GM21360 (cell line): ENCODE measurements around the gene LSM5.

Experiments
- ATAC-seq: cut with Tn5 transposase; IDR thresholded peaks from one replicate; pipeline ENCODE4 v1.9.1; 2021; ENCODE audit warnings: mild to moderate bottlenecking, moderate library complexity; ENCODE audit not compliant: unreplicated experiment

The LSM5 gene

DNA sequence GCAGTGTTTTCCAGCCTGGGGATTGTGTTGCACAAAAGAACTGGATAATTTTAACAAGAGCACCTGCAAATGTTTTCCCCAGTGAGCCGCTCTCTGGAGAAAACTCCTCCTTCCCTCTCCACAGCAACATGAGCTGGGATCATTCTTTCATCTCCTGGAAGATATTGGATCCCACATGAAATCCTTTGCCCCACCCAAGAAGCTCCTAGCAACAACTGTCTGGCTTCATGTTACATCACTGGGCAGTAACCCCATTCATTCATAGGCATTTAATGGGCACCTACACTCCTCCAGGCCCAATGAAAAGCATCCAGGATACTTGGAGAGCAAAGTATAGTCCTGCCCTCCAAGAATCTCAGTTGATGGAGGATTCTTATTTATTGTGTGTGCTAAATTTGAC, 27.2 kb downstream of the LSM5 start:
- no peak for ATAC-seq

DNA sequence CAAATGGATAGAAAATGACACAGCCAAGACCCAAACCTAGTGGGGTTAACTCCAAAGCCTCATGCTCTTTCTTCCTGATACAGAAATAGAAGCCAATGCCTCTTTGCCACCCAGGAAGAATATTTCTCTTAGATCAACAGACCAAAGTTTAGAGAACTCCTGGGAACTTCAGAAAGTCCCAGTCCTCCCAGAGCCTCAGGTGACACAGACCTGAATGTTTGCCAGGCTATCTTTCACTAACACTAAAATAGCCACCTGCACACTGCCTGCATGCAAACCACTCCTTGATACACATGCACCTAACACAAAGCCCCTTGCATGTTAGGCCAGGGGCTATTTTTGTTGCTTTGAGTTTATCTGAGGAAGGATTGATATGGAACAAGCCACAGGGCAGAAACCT, 27.7 kb downstream of the LSM5 start:
- ATAC-seq, result no peak

DNA sequence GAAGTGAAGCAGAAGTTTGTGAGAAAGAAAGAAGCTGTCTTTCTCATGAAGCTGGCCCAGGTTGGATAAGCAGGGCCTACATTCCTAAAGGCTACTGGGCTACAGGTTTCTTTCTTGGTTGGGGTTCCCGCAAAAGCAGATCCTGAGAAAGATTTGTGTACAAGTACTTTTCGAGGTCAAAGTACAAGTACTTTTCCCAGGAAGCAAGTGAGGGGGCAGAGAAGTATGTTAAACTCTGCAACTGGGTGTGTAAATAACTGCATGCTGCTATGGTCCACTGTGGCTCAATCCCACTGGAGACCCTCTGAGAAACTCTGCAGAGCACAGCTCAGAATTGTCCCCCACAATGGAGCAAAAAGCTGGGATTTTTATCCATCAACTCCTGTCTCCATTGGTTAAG, 28.7 kb downstream of the LSM5 start:
- ATAC-seq, result no peak

DNA sequence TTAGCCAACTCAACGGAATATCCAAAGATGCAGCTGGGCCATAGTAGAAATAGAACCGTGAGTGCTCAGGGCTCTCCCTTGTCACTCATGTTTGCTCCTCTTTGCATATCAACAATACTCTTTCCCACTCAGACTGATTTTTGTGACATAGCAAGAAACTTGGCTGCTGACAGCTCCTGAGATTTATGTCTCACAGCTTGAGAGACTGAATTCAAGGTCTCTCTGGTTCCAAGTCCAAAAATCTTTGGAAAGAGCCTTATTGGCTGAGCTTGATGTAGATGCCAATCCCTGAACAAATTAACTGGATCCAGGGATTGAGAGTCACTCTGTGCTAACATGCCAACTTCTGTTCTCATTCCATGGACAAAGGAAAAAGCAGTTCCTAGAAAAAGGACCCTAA, 30.4 kb downstream of the LSM5 start:
- no peak for ATAC-seq

DNA sequence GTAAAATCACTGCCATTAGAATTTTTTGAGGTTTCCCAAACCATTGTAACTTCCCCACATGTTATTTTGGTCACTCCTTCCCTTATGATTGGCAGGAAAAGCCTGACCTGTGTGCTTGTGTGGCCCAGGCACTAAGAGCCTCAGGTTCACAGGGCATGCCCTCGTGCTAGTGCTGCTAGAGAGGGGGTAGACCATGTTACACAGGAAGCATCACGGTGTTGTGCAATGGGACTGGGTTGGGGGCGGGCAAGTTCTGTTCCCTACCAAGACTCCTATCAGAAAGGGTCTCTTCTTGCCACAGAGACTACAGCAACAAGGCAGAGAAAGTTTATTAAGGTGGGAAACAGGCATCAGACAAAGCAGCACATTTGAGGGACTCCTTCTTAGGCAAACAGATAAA, 32.2 kb downstream of the LSM5 start:
- no peak for ATAC-seq

DNA sequence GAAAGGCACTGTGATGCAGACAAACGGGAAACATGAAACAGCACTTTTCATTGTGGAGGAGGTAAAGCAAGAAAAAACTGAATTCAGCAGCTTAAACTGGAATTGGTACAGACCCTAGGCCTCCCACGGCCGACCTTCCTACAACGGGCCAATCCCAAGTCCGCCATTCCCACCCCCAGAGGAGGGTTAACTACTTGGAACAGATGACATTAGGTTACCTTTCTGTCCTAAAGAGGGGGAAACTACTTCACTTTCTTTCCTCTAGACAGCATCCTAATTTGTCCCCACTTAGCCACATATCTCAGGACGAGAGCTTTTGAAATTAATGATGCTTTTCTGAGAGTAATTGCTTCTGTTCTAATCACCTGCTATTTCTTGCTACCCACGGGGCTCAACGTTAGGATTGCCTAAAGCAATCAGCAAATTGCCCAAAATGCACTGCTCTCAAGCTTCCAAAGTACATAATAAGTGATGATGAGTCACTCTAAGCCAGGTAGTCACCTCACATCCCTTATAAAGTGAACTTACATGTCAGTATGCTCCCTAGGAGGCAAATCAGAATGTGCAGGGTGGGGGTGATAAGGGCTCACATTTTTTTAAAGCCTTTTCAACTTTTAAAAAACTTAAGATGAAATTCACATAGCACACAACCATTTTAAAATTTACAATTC, 36.7 kb downstream of the LSM5 start:
- no peak for ATAC-seq

DNA sequence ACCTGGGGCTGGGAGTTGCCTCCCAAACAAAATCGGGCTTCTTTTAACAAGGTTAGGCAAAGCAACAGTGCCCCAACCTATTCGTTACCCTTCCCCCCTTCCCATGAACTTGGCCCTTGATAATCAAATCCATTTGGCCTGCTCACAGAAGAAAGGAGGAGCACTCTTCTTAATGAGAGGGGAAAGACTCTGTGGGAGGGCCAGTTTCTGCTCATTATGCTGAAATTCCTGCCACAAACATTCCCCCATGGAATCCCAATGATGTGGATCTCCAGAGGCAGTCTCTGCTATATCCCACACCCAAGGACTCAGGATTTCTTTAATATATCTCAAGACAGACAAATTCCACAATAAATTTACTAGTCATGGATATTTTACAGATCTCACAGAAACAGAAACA, 43.0 kb downstream of the LSM5 start:
- no peak for ATAC-seq

DNA sequence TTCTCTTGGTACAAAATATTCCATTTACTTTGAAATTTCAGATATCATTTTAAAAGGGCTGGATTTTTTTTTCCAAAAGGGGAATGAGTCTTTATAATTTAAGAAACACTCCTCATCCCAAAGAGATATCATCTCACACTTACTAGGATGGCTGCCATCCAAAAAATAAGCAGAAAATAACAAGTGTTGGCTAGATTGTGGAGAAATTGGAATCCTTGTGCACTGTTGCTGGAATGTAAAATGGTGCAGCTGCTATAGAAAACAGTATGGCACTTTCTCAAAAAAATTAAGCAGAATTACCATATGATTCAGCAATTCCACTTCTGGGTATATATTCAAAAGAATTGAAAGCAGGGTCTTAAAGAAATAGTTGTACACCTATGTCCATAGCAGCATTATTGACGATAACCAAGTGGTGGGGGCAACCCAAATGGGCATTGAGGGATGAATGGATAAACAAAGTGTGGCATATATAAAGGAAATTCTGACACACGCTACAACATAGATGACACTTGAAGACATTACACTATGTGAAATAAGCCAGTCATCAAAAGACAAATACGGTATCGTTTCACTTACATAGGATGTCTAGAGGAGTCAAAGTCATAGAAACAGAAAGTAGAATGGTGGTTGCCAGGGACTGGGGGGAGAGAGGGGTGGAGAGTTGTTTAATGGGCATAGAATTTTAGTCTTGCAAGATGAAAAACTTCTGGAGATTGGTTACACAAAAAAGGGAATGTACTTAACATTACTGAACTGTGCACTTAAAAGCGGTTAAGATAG, 53.8 kb downstream of the LSM5 start:
- ATAC-seq, result no peak
